Memory B cell (primary cell): ENCODE data around the gene TRPC6.
A peak's percentile ranks its signal among the peaks of the same experiment; 100 is the strongest.

Source experiments
- ATAC-seq: fragments of 150-1000 bp; cut with Tn5 transposase; 2 replicates; pipeline ENCODE4 v1.10.0; 2021; ENCODE audit warnings: low read depth, mild to moderate bottlenecking, moderate library complexity
- DNase-seq, 2 donors: peaks; one replicate each; pipeline ENCODE4 v3.0.0; 2022; ENCODE audit warnings: low spot score in 2 of 2
- H3K27ac Mint-ChIP-seq: one replicate; pipeline ENCODE4 v1.8.0; 2022; ENCODE audit warnings: mild to moderate bottlenecking, moderate library complexity, mixed read lengths
- H3K27me3 Mint-ChIP-seq: one replicate; pipeline ENCODE4 v1.8.0; 2022; ENCODE audit warnings: mixed read lengths
- H3K36me3 Mint-ChIP-seq: one replicate; pipeline ENCODE4 v1.8.0; 2022; ENCODE audit warnings: mild to moderate bottlenecking, mixed read lengths
- H3K4me1 Mint-ChIP-seq: one replicate; pipeline ENCODE4 v1.8.0; 2022; ENCODE audit warnings: mixed read lengths
- H3K4me3 Mint-ChIP-seq: one replicate; pipeline ENCODE4 v1.8.0; 2022; ENCODE audit warnings: mild to moderate bottlenecking, moderate library complexity, mixed read lengths
- H3K9me3 Mint-ChIP-seq: one replicate; pipeline ENCODE4 v1.8.0; 2022; ENCODE audit warnings: mixed read lengths

The TRPC6 gene

GRCh38 chr11:101583251-101584128 lies at the start of gene TRPC6:
Gene TRPC6, minus strand, starts transcription at chr11:101584007. Its CDS starts 504 bp downstream, at chr11:101583503.
- Mint-ChIP-seq H3K36me3 (peaks cover 2% of the 10 kb centered on the region), H3K27me3 (peaks cover 8% of the 10 kb centered on the region), H3K4me1 (peaks cover 4% of the 10 kb centered on the region), H3K4me3 (peak within 1 kb of the TSS; percentile 1), H3K9me3 (peaks cover 6% of the 10 kb centered on the region), H3K27ac (no peak within 1 kb of the TSS)
- ATAC-seq (no peak), DNase-seq (no peak)

GRCh38 chr11:101620026-101620425 lies 36.2 kb upstream of the TRPC6 start:
- DNase-seq (no peak), ATAC-seq (peak; percentile 37)
- Mint-ChIP-seq H3K9me3 (no peaks in the 10 kb centered on the region), H3K4me3 (no peak overlapping the region), H3K27me3 (no peaks in the 10 kb centered on the region), H3K36me3 (no peaks in the 10 kb centered on the region), H3K4me1 (no peaks in the 10 kb centered on the region), H3K27ac (no peak overlapping the region)

- Mint-ChIP-seq H3K27me3 (no peaks in the 10 kb centered on the region), H3K4me3 (no peak overlapping the region), H3K4me1 (no peaks in the 10 kb centered on the region), H3K36me3 (no peaks in the 10 kb centered on the region), H3K27ac (no peak overlapping the region), H3K9me3 (no peaks in the 10 kb centered on the region)
- ATAC-seq (no peak), DNase-seq (no peak)
These were observed 34.9 kb upstream of the TRPC6 start for GRCh38 chr11:101618709-101619108.

GRCh38 chr11:101617735-101618332 lies 34.0 kb upstream of the TRPC6 start:
- Mint-ChIP-seq H3K4me1 (no peaks in the 10 kb centered on the region), H3K36me3 (no peaks in the 10 kb centered on the region), H3K27ac (no peak overlapping the region), H3K27me3 (no peaks in the 10 kb centered on the region), H3K9me3 (no peaks in the 10 kb centered on the region), H3K4me3 (no peak overlapping the region)
- DNase-seq (no peak), ATAC-seq (no peak)

GRCh38 chr11:101612481-101612880 lies 28.7 kb upstream of the TRPC6 start:
- ATAC-seq: no peak
- Mint-ChIP-seq H3K27me3 (no peaks in the 10 kb centered on the region), H3K9me3 (peaks cover 2% of the 10 kb centered on the region), H3K4me3 (no peak overlapping the region), H3K4me1 (no peaks in the 10 kb centered on the region), H3K36me3 (no peaks in the 10 kb centered on the region), H3K27ac (no peak overlapping the region)
- no peak for DNase-seq

- Mint-ChIP-seq H3K27me3 (no peaks in the 10 kb centered on the region), H3K4me1 (no peaks in the 10 kb centered on the region), H3K9me3 (no peaks in the 10 kb centered on the region), H3K4me3 (no peak overlapping the region), H3K27ac (no peak overlapping the region), H3K36me3 (no peaks in the 10 kb centered on the region)
- no peak for ATAC-seq
- DNase-seq: no peak
These were observed 17.1 kb upstream of the TRPC6 start for GRCh38 chr11:101600924-101601323.

- no peak for ATAC-seq
- no peak overlapping the region for H3K4me3 Mint-ChIP-seq
- peaks cover 4% of the 10 kb centered on the region for H3K4me1 Mint-ChIP-seq
- peaks cover 4% of the 10 kb centered on the region for H3K27me3 Mint-ChIP-seq
- H3K36me3 Mint-ChIP-seq: peaks cover 2% of the 10 kb centered on the region
- DNase-seq: no peak
- no peaks in the 10 kb centered on the region for H3K9me3 Mint-ChIP-seq
- H3K27ac Mint-ChIP-seq: no peak overlapping the region
These were observed 3.2 kb upstream of the TRPC6 start for GRCh38 chr11:101586965-101587364.

GRCh38 chr11:101584655-101585054 lies 848 bp upstream of the TRPC6 start:
- no peak overlapping the region for H3K27ac Mint-ChIP-seq
- DNase-seq: no peak
- H3K27me3 Mint-ChIP-seq: peaks cover 5% of the 10 kb centered on the region
- peaks cover 2% of the 10 kb centered on the region for H3K36me3 Mint-ChIP-seq
- H3K4me1 Mint-ChIP-seq: peaks cover 4% of the 10 kb centered on the region
- ATAC-seq: no peak
- no peak overlapping the region for H3K4me3 Mint-ChIP-seq
- H3K9me3 Mint-ChIP-seq: peaks cover 1% of the 10 kb centered on the region

- H3K27ac Mint-ChIP-seq: no peak overlapping the region
- peaks cover 4% of the 10 kb centered on the region for H3K4me1 Mint-ChIP-seq
- DNase-seq (no peak), ATAC-seq (no peak)
- peaks cover 8% of the 10 kb centered on the region for H3K27me3 Mint-ChIP-seq
- H3K9me3 Mint-ChIP-seq: peaks cover 6% of the 10 kb centered on the region
- H3K4me3 Mint-ChIP-seq: peak overlapping the region; percentile 1
- H3K36me3 Mint-ChIP-seq: peaks cover 2% of the 10 kb centered on the region
These were observed 315 bp upstream of the TRPC6 start for GRCh38 chr11:101584129-101584515.

GRCh38 chr11:101582989-101583250 lies 887 bp downstream of the TRPC6 start:
- H3K9me3 Mint-ChIP-seq: peaks cover 6% of the 10 kb centered on the region
- H3K4me3 Mint-ChIP-seq: no peak overlapping the region
- peaks cover 8% of the 10 kb centered on the region for H3K27me3 Mint-ChIP-seq
- DNase-seq: no peak
- peaks cover 4% of the 10 kb centered on the region for H3K4me1 Mint-ChIP-seq
- H3K27ac Mint-ChIP-seq: no peak overlapping the region
- H3K36me3 Mint-ChIP-seq: peaks cover 2% of the 10 kb centered on the region
- ATAC-seq: no peak

- Mint-ChIP-seq H3K27ac (no peak overlapping the region), H3K4me1 (peaks cover 4% of the 10 kb centered on the region), H3K9me3 (peaks cover 6% of the 10 kb centered on the region), H3K36me3 (peaks cover 2% of the 10 kb centered on the region), H3K4me3 (no peak overlapping the region), H3K27me3 (peaks cover 8% of the 10 kb centered on the region)
- DNase-seq (no peak), ATAC-seq (no peak)
These were observed 1.4 kb downstream of the TRPC6 start for GRCh38 chr11:101582236-101582988.

- no peaks in the 10 kb centered on the region for H3K36me3 Mint-ChIP-seq
- H3K27me3 Mint-ChIP-seq: peaks cover 3% of the 10 kb centered on the region
- no peaks in the 10 kb centered on the region for H3K4me1 Mint-ChIP-seq
- ATAC-seq: no peak
- no peak overlapping the region for H3K27ac Mint-ChIP-seq
- peaks cover 8% of the 10 kb centered on the region for H3K9me3 Mint-ChIP-seq
- DNase-seq: no peak
- no peak overlapping the region for H3K4me3 Mint-ChIP-seq
These were observed 6.3 kb downstream of the TRPC6 start for GRCh38 chr11:101577461-101577860.

GRCh38 chr11:101576456-101576855 lies 7.4 kb downstream of the TRPC6 start:
- H3K9me3 Mint-ChIP-seq: peaks cover 8% of the 10 kb centered on the region
- H3K27ac Mint-ChIP-seq: no peak overlapping the region
- peaks cover 3% of the 10 kb centered on the region for H3K27me3 Mint-ChIP-seq
- no peak for ATAC-seq
- H3K4me1 Mint-ChIP-seq: no peaks in the 10 kb centered on the region
- H3K4me3 Mint-ChIP-seq: no peak overlapping the region
- DNase-seq: no peak
- no peaks in the 10 kb centered on the region for H3K36me3 Mint-ChIP-seq

GRCh38 chr11:101574886-101575285 lies 8.9 kb downstream of the TRPC6 start:
- Mint-ChIP-seq H3K27me3 (peaks cover 3% of the 10 kb centered on the region), H3K4me1 (no peaks in the 10 kb centered on the region), H3K4me3 (no peak overlapping the region), H3K9me3 (peaks cover 8% of the 10 kb centered on the region), H3K27ac (no peak overlapping the region), H3K36me3 (no peaks in the 10 kb centered on the region)
- ATAC-seq (no peak), DNase-seq (no peak)
